HCT116 (cell line): Measurements from ENCODE around the gene RHBDF2. TPM values are rescaled to one million over a fixed set of nuclear protein-coding genes. Genes with fewer than 3 reads are reported as not detected.

Experiments used
- ATAC-seq: fragments of 200-7000 bp; cut with Tn5 transposase; 2 replicates; pipeline ENCODE4 v1.9.1; 2020; ENCODE audit warnings: mild to moderate bottlenecking, moderate library complexity
- BruUV-seq: library from RNA; stranded (reverse); fragments of 400-500 nt; replicated peaks from 2 replicates; lab custom pipeline; 2021; lab: Mats Ljungman, UMichigan
- CTCF ChIA-PET: fragments of 300-600 bp; sonication (Branson Sonifier 250); formaldehyde crosslinking; loops from one replicate; lab custom pipeline; 2021; ENCODE audit warnings: antibody characterized with exemption; lab: Charles Lee
- POLR2A ChIA-PET: fragments of 300-600, 350-600 bp; sonication (Branson Sonifier 250); formaldehyde crosslinking; loops from one replicate; lab custom pipeline; 2021; ENCODE audit warnings: antibody characterized with exemption; lab: Charles Lee
- RAD21 ChIA-PET, 2 experiments: fragments of 300-600 bp; sonication (Branson Sonifier 250); formaldehyde crosslinking; loops; one replicate each; lab custom pipeline; 2023; ENCODE audit warnings: low total read pairs in 2 of 2; ENCODE audit not compliant: uncharacterized antibody in 2 of 2, unreplicated experiment in 2 of 2, low non-redundant PET in 1 of 2; lab: Charles Lee
- DNase-seq: peaks from one replicate; pipeline ENCODE4 v3.0.0-alpha.2; 2010; ENCODE audit warnings: low read depth, low spot score
- H2AFZ ChIP-seq: fragments of 200-600 bp; shearing (Covaris generic), sonication (generic); 2 replicates; pipeline ENCODE4 v1.6.1; 2017; ENCODE audit warnings: low read depth, mixed run types, mixed read lengths, antibody characterized with exemption, low read length; ENCODE audit not compliant: poor library complexity, severe bottlenecking
- H3K27ac ChIP-seq: 2 replicates; pipeline ENCODE4 v1.5.1; 2012; ENCODE audit warnings: low read depth, low read length
- H3K27me3 ChIP-seq: fragments of 200-600 bp; sonication (generic); 2 replicates; pipeline ENCODE4 v1.6.1; 2016; ENCODE audit warnings: mixed run types, low read length, mixed read lengths; ENCODE audit not compliant: insufficient read depth
- H3K36me3 ChIP-seq, 2 experiments: fragments of 200-500 bp in 1 of 2; fragments of 200-600 bp in 1 of 2; sonication (Bioruptor generic) in 1 of 2; sonication (generic) in 1 of 2; 2 replicates each; pipeline versions ENCODE4 v1.5.1 to v1.6.1; 2014 to 2016; ENCODE audit warnings: low read length in 2 of 2, inconsistent platforms in 1 of 2, mixed read lengths in 1 of 2, mixed run types in 1 of 2; ENCODE audit not compliant: insufficient read depth in 2 of 2, control insufficient read depth in 1 of 2
- H3K4me1 ChIP-seq, 2 experiments: fragments of 200-600 bp in 1 of 2; sonication (generic) in 1 of 2; 2 replicates each; pipeline versions ENCODE4 v1.5.1 to v1.6.1; 2012 to 2017; ENCODE audit warnings: low read length in 2 of 2, inconsistent platforms in 1 of 2, mild to moderate bottlenecking in 1 of 2, mixed read lengths in 1 of 2, mixed run types in 1 of 2, moderate library complexity in 1 of 2; ENCODE audit not compliant: insufficient read depth in 2 of 2, control insufficient read depth in 1 of 2
- H3K4me2 ChIP-seq: fragments of 200-600 bp; sonication (generic); 2 replicates; pipeline ENCODE4 v1.6.1; 2017; ENCODE audit warnings: mixed run types, low read length, mixed read lengths
- H3K4me3 ChIP-seq, 2 experiments: fragments of 200-600 bp in 1 of 2; sonication (generic) in 1 of 2; replicated peaks in 1 of 2; 2 replicates each; pipeline ENCODE4 v1.5.1; 2011 to 2016; ENCODE audit warnings: low read length in 2 of 2, control low read depth in 1 of 2, low read depth in 1 of 2, mild to moderate bottlenecking in 1 of 2, mixed read lengths in 1 of 2, mixed run types in 1 of 2
- H3K79me2 ChIP-seq: fragments of 200-600 bp; sonication (generic); 2 replicates; pipeline ENCODE4 v1.6.1; 2017; ENCODE audit warnings: mild to moderate bottlenecking, mixed run types, low read length, moderate library complexity, mixed read lengths; ENCODE audit not compliant: insufficient read depth
- H3K9ac ChIP-seq: fragments of 200-600 bp; sonication (generic); 2 replicates; pipeline ENCODE4 v1.6.1; 2016; ENCODE audit warnings: low read length, mixed read lengths
- H3K9me2 ChIP-seq: fragments of 200-600 bp; sonication (generic), shearing (Covaris generic); 2 replicates; pipeline ENCODE4 v1.6.1; 2017; ENCODE audit warnings: mixed run types, mild to moderate bottlenecking, moderate library complexity; ENCODE audit not compliant: insufficient read depth
- H3K9me3 ChIP-seq, 2 experiments: fragments of 200-500 bp in 1 of 2; fragments of 200-600 bp in 1 of 2; sonication (Bioruptor generic) in 1 of 2; sonication (generic) in 1 of 2; 2 replicates each; pipeline ENCODE4 v1.6.1; 2014 to 2017; ENCODE audit warnings: low read length in 2 of 2, mixed read lengths in 2 of 2, inconsistent platforms in 1 of 2, low read depth in 1 of 2, mild to moderate bottlenecking in 1 of 2, mixed run types in 1 of 2, moderate library complexity in 1 of 2; ENCODE audit not compliant: control insufficient read depth in 1 of 2, insufficient read depth in 1 of 2
- H4K20me1 ChIP-seq: fragments of 200-600 bp; sonication (generic), shearing (Covaris generic); 2 replicates; pipeline ENCODE4 v1.6.1; 2017; ENCODE audit warnings: mixed run types, mild to moderate bottlenecking, moderate library complexity; ENCODE audit not compliant: insufficient read depth
- CEBPB ChIP-seq: IDR thresholded peaks from 2 replicates; pipeline ENCODE4 v1.6.1; 2012; ENCODE audit warnings: low read depth
- EGR1 ChIP-seq: IDR thresholded peaks from 2 replicates; pipeline ENCODE4 v1.6.1; 2012; ENCODE audit warnings: low read depth
- SP1 ChIP-seq: IDR thresholded peaks from 2 replicates; pipeline ENCODE4 v1.6.1; 2012; ENCODE audit warnings: low read depth
- SRF ChIP-seq: IDR thresholded peaks from 2 replicates; pipeline ENCODE4 v1.6.1; 2012; ENCODE audit warnings: low read depth
- intact Hi-C: fragments of 100-400 bp; cut with micrococcal nuclease; formaldehyde crosslinking; loops from 2 replicates; pipeline ENCODE4 v1.10.0; 2022
- total RNA-seq: library from RNA; stranded (reverse); gene quantifications from one replicate; pipeline ENCODE4 v1.2.1, GENCODE V29; 2021; ENCODE audit not compliant: unreplicated experiment
- TF ChIP-seq, protein P1 (sequence below): IDR thresholded peaks from 2 replicates; pipeline ENCODE4 v1.6.1; 2012; ENCODE audit warnings: low read depth
- TF ChIP-seq, protein P2 (sequence below): IDR thresholded peaks from 2 replicates; pipeline ENCODE4 v1.6.1; 2012

Gene RHBDF2
- total RNA-seq, 1 experiment from 2014 or later: 61.1 TPM

DNA sequence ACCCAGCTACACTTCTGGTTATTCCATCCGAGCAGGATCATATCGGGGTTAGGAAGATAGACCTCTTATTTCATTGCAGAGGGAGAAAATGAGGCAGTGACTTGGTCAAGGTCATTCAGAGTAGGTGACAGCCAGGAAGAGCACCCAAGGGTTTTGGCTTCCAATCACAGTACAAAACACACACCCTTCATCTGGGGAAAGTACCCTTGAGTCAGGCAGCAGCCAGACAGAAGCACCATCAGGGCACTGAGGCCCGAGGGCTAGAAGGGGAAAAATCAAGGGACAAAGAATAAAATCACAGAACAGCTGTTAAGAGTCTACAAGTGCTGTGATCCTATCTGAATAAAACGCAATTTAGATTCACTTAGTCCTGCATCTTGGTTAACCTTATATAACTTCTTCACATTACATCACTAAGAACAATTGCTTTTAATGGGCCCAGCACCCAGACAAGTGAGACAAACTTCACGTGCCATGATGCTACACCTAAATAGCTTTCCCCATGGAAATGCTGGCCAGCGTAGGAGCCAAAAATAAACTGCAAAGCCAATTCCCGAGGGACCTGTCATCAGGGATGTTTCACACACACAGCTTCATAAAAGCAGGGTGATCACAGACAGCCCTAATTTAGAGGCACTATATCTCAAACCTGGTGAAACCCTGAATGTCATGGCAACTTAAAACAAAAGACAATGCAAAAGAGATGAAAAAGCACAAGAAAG lies 53.1 kb downstream of the RHBDF2 start:
- ATAC-seq (no peak), DNase-seq (no peak)
- peaks cover 99% of the 10 kb centered on the region for H3K79me2 ChIP-seq
- H3K36me3 ChIP-seq: peaks cover 0 to 6% of the 10 kb centered on the region in 2 experiments; a peak in 1 of 4 replicates
- no peaks in the 10 kb centered on the region for H3K27me3 ChIP-seq
- H4K20me1 ChIP-seq: peaks cover 44% of the 10 kb centered on the region; the same call in 1 of the 2 replicates
- BruUV-seq: no TSS peak
- no peaks in the 10 kb centered on the region for H3K9me2 ChIP-seq
- TF ChIP-seq, protein P1, sequence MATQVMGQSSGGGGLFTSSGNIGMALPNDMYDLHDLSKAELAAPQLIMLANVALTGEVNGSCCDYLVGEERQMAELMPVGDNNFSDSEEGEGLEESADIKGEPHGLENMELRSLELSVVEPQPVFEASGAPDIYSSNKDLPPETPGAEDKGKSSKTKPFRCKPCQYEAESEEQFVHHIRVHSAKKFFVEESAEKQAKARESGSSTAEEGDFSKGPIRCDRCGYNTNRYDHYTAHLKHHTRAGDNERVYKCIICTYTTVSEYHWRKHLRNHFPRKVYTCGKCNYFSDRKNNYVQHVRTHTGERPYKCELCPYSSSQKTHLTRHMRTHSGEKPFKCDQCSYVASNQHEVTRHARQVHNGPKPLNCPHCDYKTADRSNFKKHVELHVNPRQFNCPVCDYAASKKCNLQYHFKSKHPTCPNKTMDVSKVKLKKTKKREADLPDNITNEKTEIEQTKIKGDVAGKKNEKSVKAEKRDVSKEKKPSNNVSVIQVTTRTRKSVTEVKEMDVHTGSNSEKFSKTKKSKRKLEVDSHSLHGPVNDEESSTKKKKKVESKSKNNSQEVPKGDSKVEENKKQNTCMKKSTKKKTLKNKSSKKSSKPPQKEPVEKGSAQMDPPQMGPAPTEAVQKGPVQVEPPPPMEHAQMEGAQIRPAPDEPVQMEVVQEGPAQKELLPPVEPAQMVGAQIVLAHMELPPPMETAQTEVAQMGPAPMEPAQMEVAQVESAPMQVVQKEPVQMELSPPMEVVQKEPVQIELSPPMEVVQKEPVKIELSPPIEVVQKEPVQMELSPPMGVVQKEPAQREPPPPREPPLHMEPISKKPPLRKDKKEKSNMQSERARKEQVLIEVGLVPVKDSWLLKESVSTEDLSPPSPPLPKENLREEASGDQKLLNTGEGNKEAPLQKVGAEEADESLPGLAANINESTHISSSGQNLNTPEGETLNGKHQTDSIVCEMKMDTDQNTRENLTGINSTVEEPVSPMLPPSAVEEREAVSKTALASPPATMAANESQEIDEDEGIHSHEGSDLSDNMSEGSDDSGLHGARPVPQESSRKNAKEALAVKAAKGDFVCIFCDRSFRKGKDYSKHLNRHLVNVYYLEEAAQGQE: no peak
- TF ChIP-seq CEBPB (no peak), SP1 (no peak), EGR1 (no peak), SRF (no peak)
- TF ChIP-seq, protein P2, sequence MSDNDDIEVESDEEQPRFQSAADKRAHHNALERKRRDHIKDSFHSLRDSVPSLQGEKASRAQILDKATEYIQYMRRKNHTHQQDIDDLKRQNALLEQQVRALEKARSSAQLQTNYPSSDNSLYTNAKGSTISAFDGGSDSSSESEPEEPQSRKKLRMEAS: no peak
- POLR2A ChIA-PET: interaction anchor here (1.0 kb wide), 1 partner anchor 37 kb away, joined by 3 read pairs; no protein-coding TSS in a partner anchor
- no peaks in the 10 kb centered on the region for H3K9me3 ChIP-seq
- peak overlapping the region; percentile 31; the same call in 1 of the 2 replicates for H3K9ac ChIP-seq
- CTCF ChIA-PET: no interaction called here
- H3K27ac ChIP-seq: peak overlapping the region; percentile 63; the same call in 1 of the 2 replicates
- H2AFZ ChIP-seq: no peak overlapping the region
- RAD21 ChIA-PET: no interaction called here
- intact Hi-C loops: no loop called here
- H3K4me1 ChIP-seq: peaks cover 53 to 80% of the 10 kb centered on the region in 2 experiments
- 0 out of 4 replicates have a peak overlapping the region, but pooled peaks of 1 of the 2 experiments have one; percentile 47 for H3K4me3 ChIP-seq
- H3K4me2 ChIP-seq: peak overlapping the region; percentile 80
